Hepatocyte (in vitro differentiated cells): ENCODE data around the gene FAAH. TPM values are rescaled to one million over a fixed set of nuclear protein-coding genes. Genes with fewer than 3 reads are reported as not detected.

Experiments used
- DNase-seq: peaks from one replicate; pipeline ENCODE4 v3.0.0-alpha.2; 2016; ENCODE audit warnings: low spot score
- H2AFZ ChIP-seq: fragments of 200-600 bp; sonication (generic); 2 replicates; pipeline ENCODE4 v1.6.0; 2016; ENCODE audit warnings: antibody characterized with exemption, mild to moderate bottlenecking
- H3K27ac ChIP-seq: fragments of 200-600 bp; sonication (generic); 2 replicates; pipeline ENCODE4 v1.5.1; 2016; ENCODE audit warnings: mild to moderate bottlenecking
- H3K27me3 ChIP-seq: fragments of 200-600 bp; sonication (generic); 2 replicates; pipeline ENCODE4 v1.6.1; 2016
- H3K36me3 ChIP-seq: fragments of 200-600 bp; sonication (generic); replicated peaks from 2 replicates; pipeline ENCODE4 v1.5.1; 2016; ENCODE audit warnings: low read depth; ENCODE audit not compliant: insufficient read depth
- H3K4me1 ChIP-seq: fragments of 200-600 bp; sonication (generic); 2 replicates; pipeline ENCODE4 v1.5.1; 2016; ENCODE audit warnings: mild to moderate bottlenecking, moderate library complexity; ENCODE audit not compliant: insufficient read depth
- H3K4me2 ChIP-seq: fragments of 200-600 bp; sonication (generic); 2 replicates; pipeline ENCODE4 v1.6.0; 2016
- H3K4me3 ChIP-seq: fragments of 200-600 bp; sonication (generic); 2 replicates; pipeline ENCODE4 v1.5.1; 2016; ENCODE audit warnings: mild to moderate bottlenecking
- H3K79me2 ChIP-seq: fragments of 200-600 bp; sonication (generic); 2 replicates; pipeline ENCODE4 v1.6.0; 2017; ENCODE audit warnings: mild to moderate bottlenecking
- H3K9me2 ChIP-seq: fragments of 200-600 bp; sonication (generic); replicated peaks from 2 replicates; pipeline ENCODE4 v1.6.0; 2017; ENCODE audit warnings: mild to moderate bottlenecking; ENCODE audit not compliant: insufficient read depth
- H3K9me3 ChIP-seq: fragments of 200-600 bp; sonication (generic); 2 replicates; pipeline ENCODE4 v1.5.1; 2016; ENCODE audit warnings: low read depth, mild to moderate bottlenecking
- H4K20me1 ChIP-seq: fragments of 200-600 bp; sonication (generic); 2 replicates; pipeline ENCODE4 v1.6.0; 2016; ENCODE audit warnings: mild to moderate bottlenecking; ENCODE audit not compliant: insufficient read depth, poor library complexity, severe bottlenecking
- CTCF ChIP-seq: fragments of 200-600 bp; sonication (generic); IDR thresholded peaks from 2 replicates; pipeline ENCODE4 v1.5.1; 2016; ENCODE audit warnings: antibody characterized with exemption, mild to moderate bottlenecking; ENCODE audit not compliant: poor library complexity
- EZH2 ChIP-seq: fragments of 200-600 bp; sonication (generic); IDR thresholded peaks from 2 replicates; pipeline ENCODE4 v1.6.1; 2016; ENCODE audit warnings: antibody characterized with exemption, mild to moderate bottlenecking, borderline replicate concordance
- EZH2phosphoT487 ChIP-seq: fragments of 200-600 bp; sonication (generic); IDR thresholded peaks from one replicate; pipeline ENCODE4 v1.6.1; 2018; ENCODE audit warnings: antibody characterized with exemption, mild to moderate bottlenecking, low read depth, moderate library complexity; ENCODE audit not compliant: unreplicated experiment, severe bottlenecking
- WGBS: methylation state at CpG from one replicate; pipeline ENCODE4 v1.1.6; 2016; ENCODE audit warnings: low lambda C conversion rate; ENCODE audit errors: missing lambda C conversion rate; 5-methylcytosine and 5-hydroxymethylcytosine counted together
- polyA plus RNA-seq: library from polyadenylated mRNA; unstranded; fragments of >200 nt; fragmentation: Nextera tagmentation; extraction: Ambion mirVana; gene quantifications from 2 replicates; pipeline ENCODE4 v1.2.1, GENCODE V29; 2016
- total RNA-seq: library from RNA; depleted of rRNA; stranded (reverse); fragments of >200 nt; gene quantifications from 2 replicates; pipeline ENCODE4 v1.2.3, GENCODE V29; 2014

FAAH gene
- total and polyA plus RNA-seq, 2 experiments from 2014 or later = 44.5 to 61.8 TPM

GRCh38 chr1:46427541-46427940 is 33.4 kb downstream of the FAAH start:
- no peaks in the 10 kb centered on the region for H3K36me3 ChIP-seq
- no peak for DNase-seq
- no peak overlapping the region for H3K27ac ChIP-seq
- no peaks in the 10 kb centered on the region for H3K9me2 ChIP-seq
- H2AFZ ChIP-seq = no peak overlapping the region
- no peak overlapping the region for H3K4me2 ChIP-seq
- 66% methylated on average over 2 of the region's 2 CpGs for WGBS
- no peaks in the 10 kb centered on the region for H3K79me2 ChIP-seq
- H4K20me1 ChIP-seq = no peaks in the 10 kb centered on the region
- H3K27me3 ChIP-seq = no peaks in the 10 kb centered on the region
- no peaks in the 10 kb centered on the region for H3K4me1 ChIP-seq
- no peaks in the 10 kb centered on the region for H3K9me3 ChIP-seq
- no peak overlapping the region for H3K4me3 ChIP-seq
- no peak for TF ChIP-seq EZH2
- TF ChIP-seq CTCF = no peak
- TF ChIP-seq EZH2phosphoT487 = no peak

GRCh38 chr1:46429436-46429835 is 35.3 kb downstream of the FAAH start:
- H3K4me1 ChIP-seq = no peaks in the 10 kb centered on the region
- 63% methylated on average over 1 of the region's 1 CpG for WGBS
- peaks cover 3% of the 10 kb centered on the region for H3K27me3 ChIP-seq
- TF ChIP-seq CTCF (no peak), EZH2 (no peak), EZH2phosphoT487 (no peak)
- no peaks in the 10 kb centered on the region for H3K9me2 ChIP-seq
- no peak overlapping the region for H3K4me2 ChIP-seq
- no peak overlapping the region for H3K27ac ChIP-seq
- no peaks in the 10 kb centered on the region for H3K36me3 ChIP-seq
- no peaks in the 10 kb centered on the region for H4K20me1 ChIP-seq
- no peaks in the 10 kb centered on the region for H3K79me2 ChIP-seq
- no peak overlapping the region for H3K4me3 ChIP-seq
- H2AFZ ChIP-seq = no peak overlapping the region
- no peak for DNase-seq
- H3K9me3 ChIP-seq = no peaks in the 10 kb centered on the region

- TF ChIP-seq CTCF = no peak
- no peak for TF ChIP-seq EZH2phosphoT487
- TF ChIP-seq EZH2 = no peak
- 88% methylated on average over 6 of the region's 6 CpGs for WGBS
- Histone ChIP-seq H3K27ac (no peak overlapping the region), H4K20me1 (no peaks in the 10 kb centered on the region), H2AFZ (no peak overlapping the region), H3K36me3 (no peaks in the 10 kb centered on the region), H3K79me2 (no peaks in the 10 kb centered on the region), H3K4me1 (no peaks in the 10 kb centered on the region), H3K9me3 (no peaks in the 10 kb centered on the region), H3K27me3 (peaks cover 6% of the 10 kb centered on the region), H3K9me2 (no peaks in the 10 kb centered on the region), H3K4me3 (no peak overlapping the region), H3K4me2 (no peak overlapping the region)
- DNase-seq = no peak
These were observed 37.6 kb downstream of the FAAH start for GRCh38 chr1:46431695-46432094.
